Amniotic stem cell (primary cell): ENCODE data around the gene SHLD2.
"Not testable (repeated sequence)": the region's sequence is repeated elsewhere in the genome, so short reads cannot be mapped to it uniquely, and the experiment has no call there.

Experiments used
- DNase-seq: peaks from one replicate; lab custom pipeline; 2025; lab: John Stamatoyannopoulos, UW

Gene SHLD2

GRCh38 chr10:87142230-87143108 is 47.5 kb downstream of the SHLD2 start:
- not testable (repeated sequence) for DNase-seq

- DNase-seq = not testable (repeated sequence)
Measured at GRCh38 chr10:87143109-87143418, 48.1 kb downstream of the SHLD2 start.

GRCh38 chr10:87145598-87145997 is 50.6 kb downstream of the SHLD2 start:
- DNase-seq = not testable (repeated sequence)

GRCh38 chr10:87149020-87149609 is 54.1 kb downstream of the SHLD2 start:
- not testable (repeated sequence) for DNase-seq

GRCh38 chr10:87151516-87151915 is 56.5 kb downstream of the SHLD2 start:
- not testable (repeated sequence) for DNase-seq

GRCh38 chr10:87156841-87157240 is 61.8 kb downstream of the SHLD2 start:
- DNase-seq = not testable (repeated sequence)

GRCh38 chr10:87157821-87158220 is 62.8 kb downstream of the SHLD2 start:
- not testable (repeated sequence) for DNase-seq

GRCh38 chr10:87162703-87163293 is 67.8 kb downstream of the SHLD2 start:
- DNase-seq = not testable (repeated sequence)

- not testable (repeated sequence) for DNase-seq
Measured at GRCh38 chr10:87163414-87163813, 68.4 kb downstream of the SHLD2 start.

- not testable (repeated sequence) for DNase-seq
Measured at GRCh38 chr10:87169857-87170256, 74.9 kb downstream of the SHLD2 start.

- DNase-seq = not testable (repeated sequence)
Measured at GRCh38 chr10:87170705-87171104, 75.7 kb downstream of the SHLD2 start.

- not testable (repeated sequence) for DNase-seq
Measured at GRCh38 chr10:87171670-87172069, 76.7 kb downstream of the SHLD2 start.

- DNase-seq = not testable (repeated sequence)
Measured at GRCh38 chr10:87172178-87172577, 77.2 kb downstream of the SHLD2 start.

- DNase-seq = not testable (repeated sequence)
Measured at GRCh38 chr10:87177587-87177986, 82.6 kb downstream of the SHLD2 start.

GRCh38 chr10:87184421-87184820 is 89.4 kb downstream of the SHLD2 start:
- DNase-seq = not testable (repeated sequence)

GRCh38 chr10:87186016-87186415 is 91.0 kb downstream of the SHLD2 start:
- DNase-seq = not testable (repeated sequence)

GRCh38 chr10:87187573-87187972 is 92.6 kb downstream of the SHLD2 start:
- not testable (repeated sequence) for DNase-seq

GRCh38 chr10:87191841-87192240 is 96.8 kb downstream of the SHLD2 start:
- not testable (repeated sequence) for DNase-seq

GRCh38 chr10:87200924-87201323 is 105.9 kb downstream of the SHLD2 start:
- DNase-seq = not testable (repeated sequence)

- not testable (repeated sequence) for DNase-seq
Measured at GRCh38 chr10:87204801-87205200, 109.8 kb downstream of the SHLD2 start.

- DNase-seq = not testable (repeated sequence)
Measured at GRCh38 chr10:87206922-87207321, 111.9 kb downstream of the SHLD2 start.

- DNase-seq = not testable (repeated sequence)
Measured at GRCh38 chr10:87210309-87210708, 115.3 kb downstream of the SHLD2 start.

- not testable (repeated sequence) for DNase-seq
Measured at GRCh38 chr10:87211848-87212247, 116.8 kb downstream of the SHLD2 start.
